Activated CD8-positive, alpha-beta memory T cell treated with anti-CD3 and anti-CD28 coated beads for 24 hours (primary cell): ENCODE results near the gene MAGIX.
"Not testable (repeated sequence)": the region's sequence is repeated elsewhere in the genome, so short reads cannot be mapped to it uniquely, and the experiment has no call there.

ENCODE experiments used
- DNase-seq: peaks from one replicate; pipeline ENCODE4 v3.0.0-alpha.2; 2020

MAGIX gene

DNA sequence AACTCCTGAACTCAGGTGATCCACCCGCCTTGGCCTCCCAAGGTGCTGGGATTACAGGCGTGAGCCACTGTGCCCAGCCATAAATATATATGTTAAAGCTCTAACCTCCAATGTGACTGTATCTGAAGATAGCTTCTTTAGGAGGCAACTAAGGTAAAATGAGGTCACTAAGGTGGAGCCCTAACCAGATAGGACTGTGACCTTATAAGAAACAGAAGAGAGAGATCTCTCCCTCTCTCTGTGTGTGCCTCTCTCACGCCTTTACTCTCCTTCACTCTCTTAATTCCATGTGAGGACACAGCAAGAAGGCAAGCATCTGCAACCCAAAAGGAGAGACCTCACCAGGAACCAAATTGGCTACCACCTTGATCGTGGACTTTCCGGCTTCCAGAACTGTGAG lies 926 bp upstream of the MAGIX start:
- DNase-seq: no peak

DNA sequence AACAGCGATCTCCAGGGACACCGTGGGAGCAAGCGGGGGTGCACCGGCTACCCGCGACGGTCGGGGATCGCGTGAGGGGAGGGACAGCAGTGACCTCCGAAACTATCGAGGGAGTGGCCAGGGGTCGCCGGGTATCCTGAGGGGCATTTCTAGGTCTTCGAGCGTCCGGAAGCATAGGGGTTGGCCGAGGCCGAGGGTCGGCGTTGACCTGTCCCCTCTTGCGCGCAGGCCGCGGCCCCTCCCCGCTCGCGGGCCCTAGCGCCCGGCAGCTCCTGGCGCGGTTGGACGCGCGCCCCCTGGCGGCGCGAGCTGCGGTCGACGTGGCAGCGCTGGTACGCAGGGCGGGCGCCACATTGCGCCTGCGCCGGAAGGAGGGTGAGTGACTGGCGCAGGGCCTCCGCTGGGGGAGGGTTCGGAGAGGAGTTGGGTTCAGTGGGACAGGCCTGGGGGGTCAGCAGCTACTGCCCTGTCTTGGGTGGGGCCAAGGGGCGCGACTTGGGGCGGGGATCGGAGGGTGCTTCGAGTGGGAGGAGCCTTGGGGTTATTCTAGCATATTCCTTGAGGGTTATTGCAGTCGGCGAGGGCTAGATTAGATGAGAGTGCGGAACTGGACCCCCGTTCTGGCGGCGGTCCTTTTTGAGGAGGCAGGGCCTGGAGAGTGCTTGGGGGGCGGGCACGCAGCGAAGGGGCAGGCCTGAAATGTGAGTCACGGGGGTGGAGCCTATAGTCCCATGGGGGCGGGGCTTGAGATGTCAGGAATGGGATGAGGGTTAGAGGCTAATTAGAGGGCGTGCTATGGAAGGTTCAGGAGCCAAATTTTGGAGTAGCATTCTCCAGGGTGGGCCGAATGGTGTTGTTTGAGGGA lies 1.2 kb downstream of the MAGIX start:
- DNase-seq: peak; percentile 87

DNA sequence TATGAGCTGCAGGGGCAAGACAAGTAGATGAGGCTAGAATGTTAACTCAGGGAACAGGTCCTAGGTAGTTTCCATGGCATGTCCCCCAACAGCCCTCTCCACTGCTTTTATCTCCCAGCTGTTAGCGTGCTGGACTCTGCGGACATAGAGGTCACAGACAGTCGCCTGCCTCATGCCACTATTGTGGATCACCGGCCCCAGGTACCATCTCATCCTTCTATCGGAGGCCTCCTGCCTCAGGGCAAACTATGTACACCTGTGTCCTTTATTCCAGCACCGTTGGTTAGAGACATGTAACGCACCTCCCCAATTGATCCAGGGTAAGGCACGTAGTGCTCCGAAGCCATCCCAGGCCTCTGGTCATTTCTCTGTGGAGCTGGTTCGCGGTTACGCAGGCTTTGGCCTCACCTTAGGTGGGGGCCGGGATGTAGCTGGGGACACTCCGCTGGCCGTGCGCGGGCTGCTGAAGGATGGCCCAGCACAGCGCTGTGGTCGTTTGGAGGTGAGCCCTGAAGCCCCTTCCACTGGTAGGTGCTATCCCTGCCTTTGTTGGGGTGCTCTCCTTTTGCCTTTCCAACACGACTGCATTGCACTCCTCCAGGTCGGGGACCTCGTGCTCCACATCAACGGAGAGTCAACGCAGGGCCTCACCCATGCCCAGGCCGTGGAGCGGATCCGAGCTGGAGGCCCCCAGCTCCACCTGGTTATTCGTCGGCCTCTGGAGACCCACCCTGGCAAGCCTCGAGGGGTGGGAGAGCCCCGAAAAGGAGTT lies 2.2 kb downstream of the MAGIX start:
- no peak for DNase-seq

DNA sequence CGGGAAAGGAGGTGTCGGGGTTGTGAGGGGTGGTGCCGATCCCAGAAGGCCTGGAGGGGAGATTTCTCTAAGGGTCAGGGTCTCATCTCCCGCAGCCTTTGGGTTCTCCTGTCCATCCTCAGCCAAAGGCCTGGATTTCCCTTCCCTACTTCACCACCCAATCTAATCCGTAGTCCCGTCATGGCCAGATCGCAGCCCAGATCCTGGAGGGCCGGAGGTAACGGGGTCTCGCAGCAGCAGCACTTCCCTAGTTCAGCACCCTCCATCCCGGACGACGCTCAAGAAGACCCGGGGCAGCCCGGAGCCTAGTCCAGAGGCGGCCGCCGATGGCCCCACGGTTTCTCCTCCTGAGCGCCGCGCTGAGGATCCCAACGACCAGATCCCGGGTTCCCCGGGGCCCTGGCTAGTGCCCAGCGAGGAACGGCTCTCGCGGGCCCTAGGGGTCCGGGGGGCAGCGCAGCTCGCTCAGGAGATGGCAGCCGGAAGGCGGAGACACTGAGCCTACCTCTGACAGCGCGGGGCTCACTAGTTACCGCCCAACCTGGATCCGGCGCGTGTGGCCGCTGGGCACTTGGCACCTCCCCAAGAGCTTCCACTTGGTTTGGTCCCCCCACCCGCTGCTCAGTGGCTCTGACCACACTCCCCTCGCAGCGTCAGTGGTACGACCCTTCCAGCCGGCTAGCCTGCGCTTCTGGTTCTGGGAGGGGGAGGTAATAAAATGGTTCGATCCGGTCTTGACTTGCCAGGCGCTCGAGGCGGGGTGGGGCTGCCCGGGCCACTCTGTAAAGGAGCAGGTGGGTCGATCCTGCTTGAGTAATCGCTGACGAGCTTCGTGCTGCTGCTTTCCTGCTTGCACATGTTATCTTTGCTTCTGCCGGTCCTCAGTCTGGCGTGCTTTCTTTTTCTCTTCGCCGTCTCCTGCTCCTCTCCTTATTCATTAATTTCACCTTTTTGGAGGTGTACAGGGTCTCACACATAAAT lies 3.6 kb downstream of the MAGIX start:
- DNase-seq: peak; percentile 82

DNA sequence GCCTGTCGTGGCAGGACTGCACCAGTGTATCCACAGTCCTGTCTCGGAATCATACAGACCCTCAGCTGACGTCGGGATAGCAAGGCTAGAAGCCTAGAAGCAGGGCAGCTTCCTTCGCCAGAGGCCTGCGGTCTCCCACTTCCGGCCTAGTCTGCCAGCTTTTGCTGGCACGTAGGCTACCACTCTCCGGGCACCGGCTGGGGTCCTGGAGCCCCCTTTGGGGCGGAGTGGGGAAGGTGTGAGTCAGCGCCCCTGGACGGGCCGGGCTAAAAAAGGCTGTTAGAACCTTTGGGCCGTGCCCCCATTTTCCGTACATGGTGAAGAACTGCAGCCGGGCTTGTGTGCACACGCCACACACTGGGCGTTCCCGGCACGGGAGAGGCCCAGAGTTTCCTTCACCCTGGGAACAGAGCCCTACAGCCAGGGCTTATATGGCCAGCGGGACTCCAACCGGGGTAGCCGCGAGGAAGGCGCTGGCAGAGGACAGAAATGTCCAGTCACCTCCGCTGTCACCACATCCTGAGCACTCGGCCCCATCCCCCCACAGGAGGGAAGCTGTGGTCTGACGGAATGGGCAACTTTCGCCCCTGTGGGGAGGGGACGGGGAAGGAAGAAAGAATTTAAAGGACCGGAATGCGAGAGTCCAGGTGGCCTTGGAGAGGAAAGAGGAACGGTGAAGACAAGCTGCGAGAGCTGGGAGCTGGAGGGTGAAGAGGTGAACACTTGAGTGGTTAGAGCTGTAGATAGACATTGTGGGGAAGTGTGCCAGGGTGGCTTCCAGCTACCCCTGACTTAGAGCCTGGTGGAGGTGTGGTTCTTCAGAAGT lies 4.6 kb downstream of the MAGIX start:
- DNase-seq: peak; percentile 80

DNA sequence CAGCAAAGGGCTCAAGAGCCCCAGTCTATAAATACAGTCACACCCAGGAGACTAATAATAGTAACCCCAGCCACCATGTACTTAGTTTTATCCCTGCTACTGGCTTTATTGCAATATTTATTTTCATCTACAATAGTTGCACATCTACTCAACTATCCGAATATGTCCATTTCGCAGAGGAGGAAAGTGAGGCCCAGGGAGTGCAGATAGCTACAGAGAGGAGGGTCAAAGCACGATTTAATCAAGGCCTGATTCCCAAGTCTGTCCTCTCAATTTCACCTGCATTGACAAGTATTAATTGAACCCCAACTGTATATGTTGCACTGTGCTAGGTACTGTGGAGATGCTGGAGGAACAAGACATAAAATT lies 5.2 kb downstream of the MAGIX start:
- no peak for DNase-seq

DNA sequence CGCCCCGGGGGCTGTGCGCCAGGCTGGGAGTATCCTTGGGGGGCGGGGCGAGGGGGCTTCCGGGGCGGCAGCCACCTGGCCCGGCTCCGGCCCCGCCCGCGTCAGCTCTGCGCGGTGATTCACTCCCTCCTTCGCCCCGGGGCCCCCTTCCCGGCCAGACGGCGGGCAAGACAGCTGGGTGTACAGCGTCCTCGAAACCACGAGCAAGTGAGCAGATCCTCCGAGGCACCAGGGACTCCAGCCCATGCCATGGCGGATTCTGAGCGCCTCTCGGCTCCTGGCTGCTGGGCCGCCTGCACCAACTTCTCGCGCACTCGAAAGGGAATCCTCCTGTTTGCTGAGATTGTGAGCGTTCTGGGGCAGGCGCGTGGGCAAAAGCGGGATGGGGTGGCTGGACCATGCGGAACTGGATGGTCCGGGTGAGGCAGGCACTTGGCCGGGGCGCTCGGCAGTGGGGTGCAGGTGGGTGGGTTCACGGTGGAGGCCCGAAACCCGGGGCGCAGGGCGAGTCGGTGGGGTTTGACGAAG lies 9.3 kb downstream of the MAGIX start, which contains the start of gene PLP2:
Gene PLP2 (plus strand): TSS at position 147 of the 528 bp plus-strand sequence. CDS start 103 bp downstream, at position 250.
- DNase-seq: peak; percentile 85

DNA sequence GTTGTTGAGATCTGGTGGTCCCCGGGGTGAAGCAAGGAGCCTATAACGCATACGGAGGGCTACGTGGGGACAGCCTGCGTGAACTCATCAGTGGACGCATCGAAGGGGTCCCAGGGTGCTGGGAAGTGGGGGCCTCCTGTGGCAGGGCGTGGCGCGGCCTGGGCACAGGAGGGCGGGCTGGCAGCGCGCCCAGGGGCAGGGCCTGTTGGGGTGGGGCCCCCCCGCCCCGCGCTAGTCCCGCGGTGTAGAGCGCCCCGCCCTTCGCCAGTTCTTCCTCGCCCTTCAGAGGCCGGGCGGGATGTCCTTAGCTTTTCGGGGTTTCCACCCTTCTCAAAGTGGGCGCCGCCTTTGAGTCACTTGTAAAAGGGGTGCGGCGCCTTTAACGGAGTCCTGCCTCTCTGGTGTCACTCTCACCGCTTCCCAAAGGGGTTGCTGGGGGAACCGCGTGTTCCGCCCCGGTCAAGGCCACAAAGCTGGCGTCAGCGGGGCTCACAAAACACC lies 9.8 kb downstream of the MAGIX start:
- DNase-seq: peak; percentile 81

DNA sequence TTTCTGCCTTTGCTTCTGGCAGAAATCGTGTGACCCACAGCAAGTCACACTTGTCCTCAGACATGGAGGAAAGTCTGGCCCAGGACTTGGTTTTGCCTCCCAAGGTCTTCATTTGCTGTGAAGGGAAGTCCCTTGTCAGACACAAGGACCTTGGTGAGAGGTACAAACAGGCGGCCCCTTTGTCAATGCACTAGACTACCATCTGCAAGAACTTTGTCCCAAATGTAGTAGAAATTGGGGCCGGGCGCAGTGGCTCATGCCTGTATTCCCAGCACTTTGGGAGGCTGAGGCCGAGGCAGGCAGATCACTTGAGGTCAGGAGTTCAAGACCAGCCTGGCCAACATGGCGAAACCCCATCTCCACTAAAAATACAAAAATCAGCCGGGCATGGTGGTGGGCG lies 11.0 kb downstream of the MAGIX start:
- DNase-seq: not testable (repeated sequence)

DNA sequence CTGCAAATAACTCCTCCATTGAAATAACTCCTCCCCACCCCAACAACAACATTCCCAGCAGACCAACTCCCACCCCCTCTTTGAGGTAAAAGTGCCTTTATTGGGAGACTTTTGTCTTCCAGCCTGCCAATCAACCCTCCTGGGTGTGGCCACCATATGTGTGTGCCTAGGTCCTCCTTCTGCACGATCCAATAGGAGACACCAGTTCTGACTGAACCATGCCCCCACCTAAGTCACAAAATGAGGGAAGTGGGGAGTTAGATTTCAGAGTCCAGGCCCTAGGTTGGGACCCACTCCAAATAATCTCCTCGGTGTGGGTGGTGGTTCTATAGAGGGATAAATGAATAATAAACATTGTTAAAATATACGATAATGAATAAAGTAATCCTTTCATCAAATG lies 12.2 kb downstream of the MAGIX start:
- no peak for DNase-seq

DNA sequence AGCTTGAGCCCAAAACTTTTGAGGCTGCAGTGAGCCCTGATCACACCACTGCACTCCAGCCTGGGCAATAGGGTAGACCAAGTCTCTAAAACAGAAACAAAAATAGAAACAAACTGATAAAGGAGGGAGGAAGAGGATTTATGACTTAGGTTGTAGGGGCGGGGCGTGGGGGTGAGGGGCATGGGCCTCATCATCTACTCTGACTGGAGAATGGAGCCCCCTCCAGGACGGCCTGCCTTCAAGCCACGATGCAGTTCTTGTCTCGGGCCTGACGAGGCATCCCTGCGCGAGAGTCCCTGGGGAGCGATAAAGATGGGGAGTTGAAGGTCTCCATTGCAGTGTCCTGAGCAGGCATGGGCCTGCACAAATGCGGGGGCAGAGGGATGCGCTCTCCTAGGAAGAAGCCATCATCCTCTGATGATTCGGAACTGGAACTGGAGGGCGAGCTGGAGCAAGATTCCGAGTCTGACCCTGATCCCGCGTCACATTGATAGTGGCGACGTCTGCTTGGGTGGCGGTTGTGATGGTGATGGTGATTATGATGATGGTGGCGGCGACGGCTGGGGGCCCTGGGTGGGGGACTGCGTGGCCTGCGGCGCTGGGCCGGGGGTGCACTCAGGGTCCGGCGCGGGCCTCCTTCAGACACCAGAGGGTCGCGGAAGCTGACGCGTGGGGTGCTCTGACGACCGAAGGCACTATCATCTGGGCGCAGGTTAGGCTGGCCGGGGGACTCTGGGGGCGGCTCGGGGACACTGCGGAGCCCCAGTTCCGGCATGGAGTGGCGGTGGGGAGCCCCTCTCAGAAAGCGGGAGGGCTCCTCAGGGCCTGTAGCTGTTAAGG lies 13.1 kb downstream of the MAGIX start:
- no peak for DNase-seq

DNA sequence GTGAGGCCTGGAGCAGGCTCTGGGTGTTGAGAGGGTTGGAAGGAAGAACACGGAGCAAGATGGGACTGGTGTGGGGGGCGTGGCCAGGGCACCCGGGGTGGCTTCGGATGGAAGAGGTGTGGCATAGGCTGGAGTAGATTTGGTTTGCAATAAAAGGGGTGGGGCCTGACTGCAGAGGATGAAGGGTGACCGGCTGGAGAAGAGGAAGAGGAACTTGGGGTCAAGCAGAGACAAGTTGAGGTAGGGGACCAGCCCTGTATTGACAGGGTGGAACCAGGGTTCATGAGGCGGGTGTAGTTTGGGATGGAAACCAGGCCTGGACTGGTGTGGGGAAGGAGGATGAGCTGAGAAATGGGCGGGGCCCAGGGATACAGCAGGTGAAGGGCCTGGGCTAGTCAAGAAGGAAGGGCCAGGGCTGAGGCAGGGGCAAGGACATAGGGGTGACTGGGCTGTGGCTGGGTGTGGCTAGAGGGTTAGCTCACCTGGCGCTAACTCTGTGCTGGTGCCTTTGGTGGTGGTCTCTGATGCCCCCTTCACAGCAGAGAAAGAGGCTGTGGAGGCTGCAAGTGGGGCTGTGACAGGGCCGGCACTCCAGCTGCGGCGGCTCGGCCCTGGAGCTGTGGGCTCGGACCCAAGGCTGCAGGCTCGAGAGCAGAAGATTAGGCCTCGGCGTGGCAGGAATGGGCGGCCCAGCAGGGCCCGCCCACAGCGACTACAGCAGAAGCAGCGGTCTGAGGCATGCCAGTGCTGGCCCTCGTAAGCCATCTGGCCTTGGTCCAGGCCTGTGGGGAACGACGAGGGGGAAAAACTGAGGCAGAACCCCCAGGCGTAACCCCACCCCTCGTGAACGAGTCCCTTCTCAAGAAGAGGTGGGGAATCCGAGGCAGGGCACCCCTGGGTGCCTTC lies 14.1 kb downstream of the MAGIX start:
- no peak for DNase-seq

DNA sequence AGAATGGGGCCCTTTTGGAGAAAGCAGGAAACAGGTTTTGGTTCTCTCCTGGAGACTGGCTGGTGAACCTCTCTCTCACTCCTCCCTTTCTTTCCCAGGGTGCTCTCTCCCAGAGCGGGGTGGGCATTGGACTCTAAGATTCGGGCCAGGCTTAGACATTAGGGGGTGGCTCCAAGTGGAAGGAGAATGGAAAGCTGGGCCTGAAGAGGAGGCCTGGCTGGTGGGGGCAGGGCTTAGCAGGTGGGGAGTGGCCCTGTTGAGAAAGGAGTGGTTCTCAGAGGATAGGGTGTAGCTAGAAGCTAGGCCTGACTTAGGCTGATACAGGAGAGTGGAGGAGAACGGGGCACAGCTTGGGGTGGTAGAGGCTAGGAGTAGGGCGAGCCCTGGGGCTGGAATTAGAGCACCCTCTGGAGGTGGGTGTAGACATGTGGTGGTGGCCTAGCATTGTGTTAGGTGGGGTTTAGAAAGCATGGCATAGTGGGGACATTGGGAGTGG lies 14.8 kb downstream of the MAGIX start:
- DNase-seq: no peak

DNA sequence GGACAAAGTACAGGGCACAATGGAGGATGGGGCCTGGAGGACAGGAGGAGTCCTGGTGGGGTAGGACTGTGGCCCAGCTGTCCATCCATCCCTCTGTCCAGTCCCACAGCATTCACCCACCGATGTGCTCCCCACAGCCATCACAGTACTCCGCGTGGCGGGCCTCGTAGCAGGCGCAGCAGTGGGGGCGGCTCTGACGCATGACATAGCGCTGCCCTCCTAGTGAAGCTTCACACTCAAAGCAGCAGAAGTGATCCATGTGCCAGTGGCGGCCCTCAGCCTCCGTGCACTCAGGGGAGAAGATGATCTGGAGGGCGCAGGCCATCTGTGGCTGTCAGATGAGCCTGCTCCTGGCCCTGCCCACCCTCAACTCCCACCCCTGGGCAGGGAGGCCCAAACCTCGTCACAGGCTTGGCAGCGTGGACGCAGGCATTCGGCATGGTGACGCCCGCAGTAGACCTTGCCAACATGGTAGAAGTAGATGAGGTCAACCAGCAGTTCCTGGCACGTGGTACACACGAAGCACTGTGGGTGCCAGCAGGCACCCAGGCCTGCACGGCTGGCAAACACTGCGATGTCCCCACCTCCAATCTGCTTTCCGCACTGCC lies 15.4 kb downstream of the MAGIX start:
- DNase-seq: no peak

DNA sequence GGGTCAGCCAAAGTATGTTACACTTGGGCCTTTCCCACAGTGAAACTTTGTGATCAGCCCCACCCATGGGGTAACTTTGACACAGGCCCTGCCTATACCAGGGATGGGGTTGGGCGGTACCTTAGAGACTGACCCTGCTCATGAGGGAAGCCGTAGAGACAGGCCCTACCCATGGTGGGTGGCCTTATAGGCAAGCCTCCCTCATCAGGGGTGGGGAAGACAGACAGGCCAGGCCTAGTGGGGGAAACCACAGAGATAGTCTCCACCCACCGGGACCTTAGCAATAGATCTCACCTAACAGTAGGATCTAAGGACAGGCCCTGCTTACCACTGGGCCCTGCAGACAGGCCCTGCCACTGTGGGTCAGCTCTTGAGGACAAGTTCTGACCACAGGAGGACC lies 16.0 kb downstream of the MAGIX start:
- no peak for DNase-seq

DNA sequence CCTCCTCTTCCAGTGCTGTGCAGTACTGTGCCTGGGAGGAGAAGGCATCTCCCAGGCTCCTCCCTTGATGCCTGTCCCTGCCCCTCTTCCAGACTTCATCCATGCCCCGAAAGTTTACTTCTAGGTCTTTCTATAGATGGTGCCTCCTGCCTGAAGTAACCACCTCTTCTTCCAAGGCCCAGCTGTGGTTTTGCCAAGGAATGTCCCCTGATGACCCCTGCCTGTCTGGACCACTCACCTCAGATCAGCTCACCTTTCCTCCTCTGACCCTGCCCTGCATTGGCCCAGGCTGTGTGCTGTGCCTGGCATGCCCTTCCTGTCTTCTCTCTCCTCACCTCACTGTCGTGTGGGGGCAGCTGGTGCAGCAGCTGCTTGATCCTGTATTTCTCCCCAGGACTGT lies 16.8 kb downstream of the MAGIX start:
- DNase-seq: no peak

DNA sequence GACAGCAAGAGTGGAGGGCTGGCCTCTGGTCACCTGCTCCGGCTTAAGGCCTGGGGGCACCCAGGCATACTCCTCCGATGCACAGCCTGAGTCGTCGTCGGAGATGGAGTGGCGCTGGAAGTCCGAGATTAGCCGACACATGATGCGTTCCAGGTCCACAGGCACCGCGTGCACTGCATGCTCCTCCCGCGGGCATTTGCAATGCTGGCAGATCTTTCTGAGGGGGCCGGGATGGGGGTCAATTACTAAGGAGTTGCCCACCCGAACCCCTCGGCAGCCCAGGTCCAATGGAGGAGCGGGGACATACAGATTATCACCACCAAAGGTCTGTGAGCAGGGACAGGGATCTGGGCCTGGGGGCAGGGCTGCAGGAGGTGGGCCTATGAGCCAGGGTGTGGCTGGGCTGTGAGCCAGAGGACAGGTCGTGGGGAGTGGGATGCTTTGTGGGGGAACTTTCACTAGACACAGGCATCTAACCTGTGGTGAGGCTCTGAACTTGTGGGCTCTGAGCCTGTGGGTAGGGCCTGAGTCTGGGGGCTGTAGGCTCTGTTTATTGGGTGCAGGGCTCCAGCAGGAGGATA lies 21.2 kb downstream of the MAGIX start:
- no peak for DNase-seq
